HPDE6-E6E7 (cell line): ENCODE measurements around the gene IL15RA.

Experiments used
- DNase-seq: peaks from one replicate; pipeline ENCODE4 v3.0.0; 2011; ENCODE audit warnings: missing footprints; ENCODE audit errors: extremely low spot score

The IL15RA gene, protein sequence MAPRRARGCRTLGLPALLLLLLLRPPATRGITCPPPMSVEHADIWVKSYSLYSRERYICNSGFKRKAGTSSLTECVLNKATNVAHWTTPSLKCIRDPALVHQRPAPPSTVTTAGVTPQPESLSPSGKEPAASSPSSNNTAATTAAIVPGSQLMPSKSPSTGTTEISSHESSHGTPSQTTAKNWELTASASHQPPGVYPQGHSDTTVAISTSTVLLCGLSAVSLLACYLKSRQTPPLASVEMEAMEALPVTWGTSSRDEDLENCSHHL

DNA sequence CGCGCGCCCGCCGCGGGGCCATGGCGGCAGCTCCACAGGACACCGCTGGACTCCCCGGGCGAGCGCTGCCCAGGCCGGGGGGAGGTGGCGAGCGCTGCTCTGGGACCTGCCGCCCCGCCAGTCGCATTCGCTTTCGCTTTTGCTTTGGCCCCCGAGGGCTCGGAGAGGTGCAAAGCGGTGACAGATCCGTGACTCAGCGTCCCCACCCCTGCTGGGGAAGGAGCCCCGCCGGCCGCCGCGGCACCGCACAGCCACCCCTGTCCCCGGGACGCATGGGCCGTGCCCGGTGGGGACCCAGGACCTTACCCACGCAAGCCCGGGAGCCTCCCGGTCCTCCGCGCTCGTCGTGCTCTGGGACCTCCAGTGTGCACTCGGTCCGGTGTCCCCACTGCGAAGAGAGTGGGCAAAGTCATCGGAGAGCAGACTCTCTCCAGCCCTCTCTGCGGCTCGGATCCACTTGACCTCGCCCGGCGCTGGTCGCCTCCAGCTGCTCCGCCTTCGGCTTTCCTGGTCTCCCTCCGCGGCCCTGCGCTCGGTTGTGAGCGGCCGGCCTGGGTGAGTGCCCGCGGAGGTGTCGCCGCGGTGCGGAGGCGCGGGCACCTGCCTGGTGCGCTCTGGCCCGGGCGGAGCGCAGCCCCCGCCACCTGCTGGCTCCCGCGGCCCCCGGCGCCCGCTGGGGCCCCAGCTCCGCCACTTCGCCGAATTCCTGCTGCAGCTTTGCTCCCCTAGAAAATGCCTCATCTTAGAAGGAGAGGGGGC is at the start of gene IL15RA:
IL15RA (minus strand) TSS at position 73 of the 759 bp plus-strand sequence; CDS start at position 22, 51 bp downstream.
- peak; percentile 64 for DNase-seq

DNA sequence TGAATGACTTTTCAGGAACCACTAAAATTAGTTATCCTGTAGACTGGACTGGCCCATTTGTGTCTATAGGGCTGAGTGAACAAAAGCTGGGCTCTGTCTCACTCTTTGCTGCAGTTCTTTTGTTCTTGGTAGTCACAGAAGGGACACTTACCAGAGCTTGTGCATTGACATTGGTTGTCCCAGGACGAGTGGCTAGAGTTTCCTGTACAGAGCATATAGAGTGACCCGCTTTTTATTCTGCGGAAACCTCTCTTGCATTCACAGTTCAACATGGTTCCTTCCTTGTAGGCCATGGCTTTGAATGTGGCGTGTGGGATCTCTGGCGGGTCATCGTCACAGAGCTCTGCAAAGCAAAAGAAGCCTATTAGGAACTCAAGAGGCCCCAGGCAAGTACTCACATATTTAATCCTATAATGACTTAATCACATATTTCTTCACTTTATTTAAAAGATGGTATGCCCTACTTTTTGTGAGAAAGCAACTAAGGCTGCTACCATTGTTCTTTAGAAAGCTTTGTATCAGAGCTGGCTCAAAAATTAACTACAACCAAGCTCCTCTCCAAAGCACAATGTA is 48.4 kb upstream of the IL15RA start:
- no peak for DNase-seq

DNA sequence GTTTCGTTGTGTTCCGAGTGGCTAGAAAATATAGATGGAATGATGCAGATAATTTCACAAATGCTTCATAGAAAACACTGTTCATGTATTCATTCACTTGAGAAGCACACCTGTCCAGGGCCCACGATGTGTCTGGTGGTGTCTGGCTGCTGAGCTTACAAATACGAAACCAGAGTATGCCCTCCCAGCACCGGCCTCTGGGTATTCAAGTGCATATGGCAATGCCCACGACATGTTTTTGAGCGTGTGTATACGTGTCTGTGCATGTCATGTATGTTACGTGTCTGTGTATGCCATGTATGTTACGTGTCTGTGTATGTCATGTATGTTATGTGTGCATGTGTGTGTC is 47.0 kb upstream of the IL15RA start:
- no peak for DNase-seq

DNA sequence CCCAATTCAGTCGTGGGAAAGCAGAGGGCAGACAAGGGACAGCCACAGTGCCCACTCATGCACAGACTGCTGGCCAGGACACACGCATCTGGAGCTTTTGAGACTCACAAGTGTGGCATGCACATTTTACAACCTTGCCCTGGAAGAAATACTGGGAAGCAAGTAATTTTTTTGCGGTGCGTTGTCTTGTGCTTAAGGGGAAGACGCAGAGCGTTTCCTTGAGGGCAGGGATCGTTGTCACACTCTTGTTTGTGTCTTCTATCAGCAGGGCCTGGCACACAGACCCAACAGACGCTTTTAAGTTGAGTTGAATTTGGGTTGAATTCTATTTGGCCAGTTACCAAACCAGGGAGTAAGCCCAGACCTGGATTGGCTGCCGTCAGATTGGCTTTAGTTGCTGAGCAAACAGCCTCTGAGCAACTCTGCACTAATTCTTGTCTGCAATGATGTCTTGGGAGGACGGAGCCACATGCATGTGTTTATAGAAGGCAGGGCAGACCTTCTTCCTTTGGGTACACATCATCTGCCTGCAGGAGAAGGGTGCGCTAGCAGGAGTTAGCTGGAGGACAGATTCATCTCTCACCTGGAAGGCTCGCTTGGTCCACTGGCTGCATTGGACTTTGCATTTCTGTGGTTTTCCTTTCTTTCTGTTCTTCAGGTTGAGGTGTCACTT is 46.5 kb upstream of the IL15RA start:
- no peak for DNase-seq

DNA sequence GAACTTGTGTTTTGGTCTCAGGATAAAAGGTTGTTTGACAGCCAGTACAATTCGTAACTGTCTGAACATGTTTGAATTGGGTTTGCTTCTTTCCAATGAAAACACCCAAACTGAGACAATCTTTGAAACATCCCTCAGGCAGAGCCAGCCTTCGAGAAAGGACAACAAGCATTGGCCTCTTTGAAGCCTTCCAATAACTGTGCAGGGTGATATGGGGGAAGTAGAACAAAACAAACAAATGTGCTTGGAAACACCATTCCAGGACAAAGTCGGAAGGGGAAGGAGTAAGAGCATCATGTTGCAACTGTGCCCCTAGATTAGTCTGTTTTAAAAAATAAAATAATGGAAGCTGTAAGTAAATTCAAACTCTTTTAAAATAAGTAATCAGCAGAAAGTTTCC is 45.3 kb upstream of the IL15RA start:
- DNase-seq: no peak

DNA sequence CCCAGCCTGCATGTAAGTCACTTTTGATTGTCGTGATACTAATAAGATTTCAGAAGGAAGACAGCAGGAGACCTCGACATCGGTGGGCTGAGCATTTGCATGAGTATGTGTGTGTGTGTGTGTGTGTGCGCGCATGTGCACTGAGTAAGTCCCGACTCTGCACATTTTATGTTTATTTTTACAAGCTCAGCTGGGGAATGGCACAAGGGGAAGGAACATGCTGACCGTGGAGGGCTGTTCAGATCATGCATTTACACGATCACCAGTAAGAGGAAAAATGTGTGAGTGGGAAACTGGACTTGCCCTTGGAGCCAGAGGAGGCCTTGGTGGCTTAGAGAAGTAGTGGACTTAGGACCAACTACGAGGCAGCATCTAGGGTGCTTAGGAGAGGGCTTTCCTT is 43.5 kb upstream of the IL15RA start:
- no peak for DNase-seq

DNA sequence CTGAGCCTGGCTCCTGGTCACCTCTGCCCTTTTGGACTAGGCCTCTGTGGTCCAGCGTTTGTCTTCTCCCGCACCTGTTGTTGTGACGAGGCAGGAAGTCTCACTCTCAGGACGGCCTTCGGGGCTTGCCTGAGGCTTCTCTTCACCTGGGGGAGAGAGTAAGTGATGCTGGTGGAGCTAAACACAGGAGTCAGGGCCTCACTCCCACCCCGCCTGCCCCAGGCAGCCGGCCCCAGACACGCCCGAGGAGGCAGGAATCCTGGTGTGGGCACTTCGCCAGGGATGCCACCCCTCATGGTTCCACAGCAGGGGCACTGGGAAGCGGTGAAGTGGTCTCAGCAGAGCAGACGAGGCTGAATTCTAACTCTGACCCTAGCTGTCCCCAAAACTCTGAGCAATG is 42.5 kb upstream of the IL15RA start:
- no peak for DNase-seq

DNA sequence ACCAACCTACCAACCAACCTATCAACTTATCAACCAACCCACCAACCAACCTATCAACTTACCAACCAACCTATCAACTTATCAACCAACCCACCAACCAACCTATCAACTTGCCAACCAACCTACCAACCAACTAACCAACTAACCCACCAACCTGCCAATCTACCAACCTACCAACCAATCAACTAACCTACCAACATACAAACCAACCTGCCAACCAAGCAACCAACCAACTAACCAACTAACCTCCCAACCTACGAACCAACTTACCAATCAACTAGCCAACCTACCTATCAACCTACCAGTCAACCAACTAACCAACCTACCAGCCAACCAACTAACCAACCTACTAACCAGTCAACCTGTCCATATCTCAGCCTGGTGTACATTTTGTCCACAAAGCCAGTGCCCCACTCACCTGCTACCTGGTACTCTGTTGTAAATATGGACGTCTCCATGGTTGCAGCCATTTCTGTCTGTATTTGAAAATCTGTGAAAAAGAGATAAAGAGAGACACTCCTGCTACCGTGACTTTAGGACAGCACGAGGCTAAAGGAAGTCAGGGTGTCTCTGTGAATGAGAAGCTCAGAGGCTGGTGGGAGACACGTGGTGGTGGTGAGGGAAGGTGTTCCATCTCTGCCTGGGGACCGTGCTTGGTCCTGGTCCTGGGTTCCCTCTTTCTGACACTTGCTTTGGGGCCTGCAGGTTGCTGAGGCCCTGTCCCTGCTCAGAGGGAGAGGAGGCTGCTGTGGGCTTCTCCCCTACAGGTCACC is 41.9 kb upstream of the IL15RA start:
- DNase-seq: no peak

DNA sequence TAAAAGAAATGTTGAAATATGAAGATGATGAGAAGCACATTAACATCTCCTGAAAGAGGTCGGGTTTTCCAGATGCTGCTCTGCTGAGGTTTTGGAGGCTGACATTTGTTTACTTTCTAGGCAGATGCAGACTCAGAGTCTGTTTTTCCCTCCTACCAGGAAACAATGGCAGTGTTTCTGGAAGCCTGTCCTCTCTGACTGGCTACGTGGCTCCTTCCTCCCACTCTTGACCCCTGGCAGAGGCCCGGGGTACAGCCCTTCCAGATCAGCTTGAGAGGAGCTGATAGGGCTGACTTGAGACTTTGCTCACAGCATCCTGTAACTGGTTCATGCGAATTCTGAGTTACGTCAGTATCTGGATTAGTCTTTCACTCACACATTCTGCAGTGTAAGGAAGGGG is 41.1 kb upstream of the IL15RA start:
- no peak for DNase-seq

DNA sequence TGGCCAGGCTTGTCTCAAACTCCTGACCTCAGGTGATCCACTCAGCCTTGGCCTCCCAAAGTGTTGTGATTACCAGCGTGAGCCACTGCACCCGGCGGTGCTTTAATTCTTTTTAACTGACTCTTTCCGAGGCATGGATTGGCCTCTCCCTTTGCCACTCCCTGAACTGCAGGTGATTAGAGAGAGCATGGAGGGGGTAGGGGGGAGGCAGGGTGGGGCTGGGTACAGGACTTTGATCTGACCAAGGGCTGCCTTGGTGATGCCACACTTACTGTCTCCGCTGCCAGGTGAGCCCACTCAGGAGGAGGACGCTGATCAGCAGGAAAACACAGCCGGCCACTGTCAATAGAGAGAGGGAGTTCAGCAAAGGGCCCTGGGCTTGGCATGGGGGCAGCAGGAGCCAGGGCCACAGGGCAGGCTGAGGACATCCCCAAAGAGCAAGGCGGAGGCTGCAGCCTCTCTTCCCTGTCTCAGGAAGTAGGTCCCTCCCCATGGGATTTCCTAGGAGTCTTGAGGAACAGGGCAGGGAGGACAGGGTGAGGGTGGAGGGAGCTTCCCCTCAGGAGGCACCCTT is 40.5 kb upstream of the IL15RA start:
- DNase-seq: no peak

DNA sequence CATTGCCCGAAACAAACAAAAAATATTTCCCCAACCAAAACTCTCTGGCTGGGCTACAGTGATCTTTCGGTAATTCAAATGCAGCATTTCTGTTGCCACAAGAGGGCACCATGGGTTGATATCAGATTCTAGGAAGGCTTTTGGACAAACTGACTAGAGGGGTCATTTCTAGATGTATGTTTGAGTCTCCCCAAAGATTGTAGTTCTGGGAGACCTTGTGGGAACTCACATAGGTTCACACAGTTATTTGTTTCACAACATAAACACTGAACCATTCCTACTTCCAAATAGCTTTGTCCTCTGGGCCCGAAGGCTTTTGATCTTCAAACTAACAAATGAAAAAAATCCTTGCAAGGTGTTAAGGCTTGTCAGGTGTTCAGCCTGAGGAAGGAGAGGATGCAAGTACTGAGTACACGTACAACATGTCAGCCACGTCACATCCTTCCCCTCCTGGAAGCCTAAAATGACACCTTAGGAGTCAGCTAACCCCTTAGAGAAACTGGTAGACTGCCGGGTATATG is 37.0 kb upstream of the IL15RA start:
- DNase-seq: peak; percentile 7

DNA sequence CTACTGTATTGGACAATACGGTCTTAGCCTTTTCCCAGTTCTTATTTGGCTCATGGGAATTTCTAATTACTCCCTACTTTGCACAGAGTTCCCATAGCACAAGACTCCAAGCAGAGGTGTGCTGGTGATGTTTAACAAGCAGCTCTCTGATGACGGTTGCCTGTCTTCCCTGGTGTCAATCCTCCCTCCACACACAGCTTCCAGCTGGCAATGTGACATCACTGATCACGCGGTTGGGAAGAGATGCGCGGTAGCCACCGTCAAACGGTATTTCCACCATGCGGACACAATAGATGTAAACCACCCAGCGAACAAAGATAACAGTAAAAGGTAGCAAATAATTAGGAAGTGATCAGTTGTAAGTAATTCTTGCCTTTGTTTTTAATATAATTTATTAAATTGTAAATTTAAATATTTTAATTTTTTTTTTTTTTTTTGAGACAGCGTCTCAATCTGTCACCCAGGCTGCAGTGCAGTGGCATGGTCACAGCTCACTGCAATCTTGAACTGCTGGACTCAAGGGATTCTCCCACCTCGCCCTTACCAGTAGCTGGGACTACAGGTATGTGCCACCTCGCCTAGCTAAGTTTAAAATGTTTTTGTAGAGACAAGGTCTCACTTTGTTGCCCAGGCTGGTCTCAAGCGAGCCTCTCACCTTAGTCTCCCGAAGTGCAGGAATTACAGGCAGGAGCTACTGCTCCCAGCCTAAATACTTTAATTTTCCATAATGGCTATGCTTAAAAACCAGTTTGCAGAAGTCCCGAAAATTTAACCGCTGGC is 36.3 kb upstream of the IL15RA start:
- no peak for DNase-seq

DNA sequence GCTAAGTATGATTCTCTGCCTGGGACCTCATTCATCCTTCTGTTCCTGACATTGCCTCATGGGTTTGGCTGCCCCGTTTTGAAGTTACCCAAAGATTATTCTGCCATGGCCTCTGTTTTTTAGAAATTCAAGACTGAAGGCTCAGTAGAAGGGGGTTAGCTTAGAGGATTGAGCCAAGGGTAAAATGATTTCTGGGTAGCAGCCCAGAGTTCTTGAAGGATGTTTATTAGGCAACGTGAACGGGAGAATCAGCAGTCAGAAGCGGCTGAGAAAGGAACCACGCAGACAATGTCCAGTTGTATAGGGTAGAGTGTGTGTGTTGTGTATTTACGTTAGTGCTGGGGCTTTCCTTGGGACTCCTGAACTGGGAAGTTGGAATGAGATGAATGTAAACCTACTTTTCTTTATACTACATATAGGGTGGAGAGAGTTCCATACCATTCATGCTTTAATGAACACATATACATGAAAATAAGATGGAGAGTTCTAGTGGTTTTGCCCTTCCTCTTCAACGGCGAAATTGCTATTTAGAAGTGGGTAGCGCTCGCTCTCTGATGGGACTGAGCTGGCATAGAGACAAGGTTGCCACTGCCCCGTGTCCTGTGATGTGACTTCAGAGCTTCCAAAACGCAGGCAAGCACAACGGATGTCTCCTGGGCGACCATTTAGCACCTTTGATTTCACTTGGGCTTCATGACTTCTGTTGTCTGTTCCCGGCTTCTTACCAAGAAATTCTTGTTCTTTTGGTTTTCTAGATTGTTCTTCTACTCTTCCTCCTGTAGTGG is 35.0 kb upstream of the IL15RA start:
- DNase-seq: no peak

DNA sequence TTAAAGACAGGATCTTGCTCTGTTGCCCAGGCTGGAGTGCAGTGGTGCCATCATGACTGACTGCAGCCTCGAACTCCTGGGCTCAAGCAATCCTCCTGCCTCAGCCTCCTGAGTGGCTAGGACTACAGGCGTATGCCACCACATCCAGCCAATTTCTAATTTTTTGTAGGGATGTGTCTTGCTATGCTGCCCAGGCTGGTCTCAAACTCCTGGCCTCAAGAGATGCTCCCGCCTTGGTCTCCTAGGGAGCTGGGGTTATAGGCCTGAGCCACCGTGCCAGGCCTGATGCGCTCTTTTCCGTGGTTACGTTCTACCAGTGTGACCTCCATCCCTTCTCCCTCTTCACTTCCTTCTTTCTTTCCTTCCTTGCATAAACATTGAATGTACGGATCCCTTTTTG is 34.2 kb upstream of the IL15RA start:
- DNase-seq: no peak

DNA sequence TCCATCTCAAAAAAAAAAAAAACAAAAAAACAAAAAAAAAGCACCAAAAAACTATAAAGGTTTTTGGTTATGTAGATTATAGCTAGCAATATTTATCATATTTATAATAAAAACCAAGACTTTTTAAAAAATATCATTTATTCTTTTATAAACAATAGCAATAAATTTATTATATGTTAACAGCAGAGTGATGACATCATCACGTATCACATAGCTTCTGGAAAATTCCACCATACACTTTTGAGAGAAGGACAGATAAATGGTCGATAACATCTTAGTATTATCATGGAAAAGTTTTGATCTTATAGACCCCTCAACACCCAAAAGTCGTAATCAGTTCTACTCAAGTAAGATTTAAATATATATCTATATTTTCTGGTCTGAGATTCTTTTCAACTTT is 33.2 kb upstream of the IL15RA start:
- no peak for DNase-seq

DNA sequence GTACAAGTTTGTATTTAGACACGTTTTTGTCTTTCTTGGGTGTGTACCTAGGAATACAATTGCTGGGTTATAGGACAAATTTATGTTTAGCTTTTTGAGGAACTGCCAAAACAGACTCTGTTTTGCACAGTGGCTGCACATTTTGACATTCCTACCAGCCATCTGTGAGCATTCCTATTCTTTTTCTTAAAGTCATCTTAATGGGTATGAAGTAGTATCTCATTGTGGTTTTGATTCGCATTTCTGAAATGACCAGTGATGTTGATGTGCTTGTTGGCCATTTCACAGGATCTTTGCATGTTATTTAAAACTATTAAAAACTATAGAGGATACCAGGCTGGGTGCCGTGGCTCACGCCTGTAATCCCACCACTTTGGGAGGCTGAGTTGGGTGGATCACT is 32.6 kb upstream of the IL15RA start:
- no peak for DNase-seq

DNA sequence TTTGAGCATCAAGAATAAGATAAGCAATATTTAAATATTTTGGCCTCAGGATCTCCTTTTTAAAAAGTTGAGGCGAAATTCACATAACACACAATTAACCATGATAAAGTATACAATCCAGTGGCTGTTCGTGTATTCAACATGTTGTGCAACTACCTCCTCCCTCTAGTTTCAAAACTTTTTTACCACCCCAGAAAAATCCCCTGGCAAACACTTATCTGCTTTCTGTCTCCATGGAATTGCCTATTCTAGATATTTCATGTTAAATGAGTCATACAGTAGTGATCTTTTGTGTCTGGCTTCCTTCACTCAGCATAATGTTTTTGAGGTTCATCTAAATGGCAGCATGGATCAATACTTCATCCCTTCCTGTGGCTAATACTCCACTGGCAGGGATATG is 31.8 kb upstream of the IL15RA start:
- no peak for DNase-seq

DNA sequence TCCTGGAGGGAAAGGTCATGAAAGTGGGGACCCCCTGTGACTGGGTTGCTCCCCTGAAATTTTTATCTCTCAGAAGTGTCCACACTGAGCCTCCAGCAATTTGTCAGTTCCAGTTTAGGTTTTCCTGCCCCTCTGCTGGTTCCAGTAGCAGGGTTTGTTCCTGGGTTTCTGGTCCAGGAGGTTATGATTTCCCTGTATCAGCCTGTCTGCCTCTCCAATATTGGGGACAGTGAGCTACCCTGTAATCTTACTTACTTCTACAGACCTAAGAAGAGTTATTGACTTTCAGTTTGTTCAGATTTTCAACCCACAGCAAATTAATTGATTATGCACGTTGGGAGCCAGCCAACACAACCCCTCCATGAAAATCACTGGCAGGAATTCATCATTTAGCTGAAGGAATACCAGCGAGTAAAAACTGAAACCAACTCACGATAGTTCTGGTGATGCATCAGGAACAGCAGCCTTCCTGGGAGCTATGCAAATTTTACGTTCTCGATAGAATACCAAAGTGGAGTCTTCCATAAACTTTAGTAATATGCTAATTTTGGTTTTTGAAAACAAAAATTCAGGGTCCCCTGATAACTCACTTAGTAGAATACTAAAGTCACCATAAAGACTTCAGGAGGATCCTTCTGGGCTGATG is 31.3 kb upstream of the IL15RA start:
- DNase-seq: no peak

DNA sequence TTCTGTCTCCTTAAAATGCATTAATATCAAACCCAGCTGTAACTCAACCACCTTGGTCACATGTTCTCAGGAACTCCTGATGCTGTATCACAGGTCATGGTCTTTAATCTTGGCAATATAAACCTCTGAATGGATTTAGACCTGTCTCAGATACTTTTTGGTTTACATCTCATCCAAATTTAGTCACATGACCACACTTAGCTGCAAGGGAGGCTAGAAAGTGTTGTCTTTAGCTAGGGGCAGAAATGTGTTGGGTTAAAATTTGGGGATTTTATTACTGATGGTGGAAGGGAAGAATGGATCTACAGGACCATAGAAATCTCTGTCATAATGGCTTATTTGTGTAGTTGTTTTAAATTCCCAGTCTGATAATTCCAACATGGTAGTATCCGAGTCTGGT is 29.6 kb upstream of the IL15RA start:
- no peak for DNase-seq
